Panc1 (cell line): ENCODE results near the gene GNB2. TPM values are rescaled to one million over a fixed set of nuclear protein-coding genes. Genes with fewer than 3 reads are reported as not detected.
A peak's percentile ranks its signal among the peaks of the same experiment; 100 is the strongest.

Experiments
- ATAC-seq: fragments of 200-7000 bp; cut with Tn5 transposase; 2 replicates; pipeline ENCODE4 v1.9.1; 2020; ENCODE audit warnings: mild to moderate bottlenecking, moderate library complexity
- BruUV-seq: library from RNA; stranded (reverse); fragments of 400-500 nt; replicated peaks from 2 replicates; lab custom pipeline; 2021; lab: Mats Ljungman, UMichigan
- CTCF ChIA-PET: fragments of 300-600 bp; sonication (Branson Sonifier 250); formaldehyde crosslinking; loops from one replicate; lab custom pipeline; 2022; ENCODE audit warnings: antibody characterized with exemption; lab: Charles Lee
- POLR2A ChIA-PET: fragments of 300-600 bp; sonication (Branson Sonifier 250); formaldehyde crosslinking; loops from one replicate; lab custom pipeline; 2022; ENCODE audit warnings: antibody characterized with exemption; lab: Charles Lee
- DNase-seq: peaks from one replicate; pipeline ENCODE4 v3.0.0-alpha.2; 2010; ENCODE audit warnings: low read depth, low spot score
- H3K27ac ChIP-seq: 2 replicates; pipeline ENCODE4 v1.5.1; 2011; ENCODE audit warnings: mild to moderate bottlenecking, low read length, inconsistent platforms
- H3K27me3 ChIP-seq: fragments of 200-500 bp; sonication (Bioruptor generic); 2 replicates; pipeline ENCODE4 v1.6.0; 2014; ENCODE audit warnings: low read length, inconsistent platforms; ENCODE audit not compliant: control insufficient read depth, insufficient read depth
- H3K36me3 ChIP-seq: fragments of 200-500 bp; sonication (Bioruptor generic); 2 replicates; pipeline ENCODE4 v1.5.1; 2014; ENCODE audit warnings: inconsistent platforms, mild to moderate bottlenecking, low read length, moderate library complexity; ENCODE audit not compliant: control insufficient read depth, insufficient read depth
- H3K4me1 ChIP-seq: 2 replicates; pipeline ENCODE4 v1.5.1; 2011; ENCODE audit warnings: inconsistent platforms, mild to moderate bottlenecking, low read length, moderate library complexity; ENCODE audit not compliant: control insufficient read depth, insufficient read depth
- H3K4me3 ChIP-seq, 2 experiments: 2 replicates each; pipeline ENCODE4 v1.5.1; 2011 to 2012; ENCODE audit warnings: low read depth in 2 of 2, low read length in 2 of 2, mild to moderate bottlenecking in 2 of 2, inconsistent platforms in 1 of 2, moderate library complexity in 1 of 2
- H3K9me3 ChIP-seq: fragments of 200-500 bp; sonication (Bioruptor generic); 2 replicates; pipeline ENCODE4 v1.5.1; 2014; ENCODE audit warnings: low read depth, mild to moderate bottlenecking, inconsistent platforms, low read length, moderate library complexity; ENCODE audit not compliant: control insufficient read depth, insufficient read depth
- CTCF ChIP-seq: fragments of 450-650 bp; IDR thresholded peaks from 2 replicates; pipeline ENCODE4 v1.5.1; 2017; ENCODE audit warnings: mild to moderate bottlenecking
- POLR2AphosphoS5 ChIP-seq: IDR thresholded peaks from 2 replicates; pipeline ENCODE4 v1.6.1; 2012; ENCODE audit warnings: mild to moderate bottlenecking, low read depth, low read length, moderate library complexity
- REST ChIP-seq, 2 experiments: IDR thresholded peaks; 2 replicates each; pipeline ENCODE4 v1.6.1; 2011 to 2012; ENCODE audit warnings: low read depth in 2 of 2, control low read depth in 1 of 2, low read length in 1 of 2, mild to moderate bottlenecking in 1 of 2, moderate library complexity in 1 of 2; ENCODE audit not compliant: insufficient read depth in 1 of 2
- SIN3A ChIP-seq: IDR thresholded peaks from 2 replicates; pipeline ENCODE4 v1.6.1; 2012; ENCODE audit warnings: low read depth, mild to moderate bottlenecking, low read length, moderate library complexity, borderline replicate concordance; ENCODE audit not compliant: insufficient read depth
- TCF7L2 ChIP-seq: IDR thresholded peaks from 2 replicates; pipeline ENCODE4 v1.6.1; 2011; ENCODE audit warnings: mild to moderate bottlenecking, low read depth, low read length, inconsistent platforms
- in situ Hi-C: cut with HindIII; loops from 2 replicates; pipeline ENCODE4 v1.10.0; 2016; ENCODE audit warnings: low sequenced_read_pairs, low pct_unique_long_range_greater_than_20kb
- intact Hi-C: fragments of 100-400 bp; cut with micrococcal nuclease; formaldehyde crosslinking; loops from one replicate; pipeline ENCODE4 v1.10.0; 2022; ENCODE audit not compliant: unreplicated experiment
- total RNA-seq: library from RNA; stranded (reverse); gene quantifications from one replicate; pipeline ENCODE4 v1.2.1, GENCODE V29; 2021; ENCODE audit not compliant: unreplicated experiment

The GNB2 gene
- total RNA-seq, 1 experiment from 2014 or later: 289 TPM

GRCh38 chr7:100649826-100650565 is 23.5 kb upstream of the GNB2 start:
- Histone ChIP-seq H3K4me1 (no peaks in the 10 kb centered on the region), H3K9me3 (no peaks in the 10 kb centered on the region), H3K36me3 (no peaks in the 10 kb centered on the region), H3K4me3 (no peak overlapping the region), H3K27me3 (no peaks in the 10 kb centered on the region), H3K27ac (no peak overlapping the region)
- ChIA-PET POLR2A (interaction anchor here (0.5 kb wide), 1 partner anchor 48 kb away, joined by 4 read pairs; the partner anchor contains the start of gene PCOLCE), CTCF (no interaction called here)
- no peak for TF ChIP-seq TCF7L2
- no peak for TF ChIP-seq CTCF
- TF ChIP-seq SIN3A: no peak
- DNase-seq: no peak
- in situ Hi-C loops: no loop called here
- no TSS peak for BruUV-seq
- ATAC-seq: no peak
- intact Hi-C loops: no loop called here

GRCh38 chr7:100654908-100655831 is 18.4 kb upstream of the GNB2 start:
- BruUV-seq: no TSS peak
- Histone ChIP-seq H3K4me1 (no peaks in the 10 kb centered on the region), H3K4me3 (no peak overlapping the region; a peak in 1 of 4 replicates), H3K9me3 (no peaks in the 10 kb centered on the region), H3K27me3 (no peaks in the 10 kb centered on the region), H3K27ac (no peak overlapping the region), H3K36me3 (no peaks in the 10 kb centered on the region)
- no peak for DNase-seq
- POLR2A ChIA-PET: no interaction called here
- ATAC-seq: peak; percentile 61
- CTCF ChIA-PET: no interaction called here
- intact Hi-C loops: no loop called here
- TF ChIP-seq POLR2AphosphoS5 (no peak), SIN3A (no peak), TCF7L2 (no peak), CTCF (no peak), REST (IDR thresholded peaks at IDR 0.05; ENCODE audit: insufficient read depth in 1 of 2, low read depth in 2 of 2, low read length in 1 of 2) (no peak)
- in situ Hi-C loops: no loop called here
